ENCODE results near the gene HMSD. TPM values are rescaled to one million over a fixed set of nuclear protein-coding genes. Genes with fewer than 3 reads are reported as not detected.

Gene HMSD
- total and polyA plus RNA-seq, 2 of the 13 experiments (the other 11 are each of a cell fraction or from before 2014, with no cell fraction given) = not detected

- TF ChIP-seq MTF2 (CRISPR knock-in tag; IDR thresholded peaks at IDR 0.05; ENCODE audit: borderline replicate concordance) (peak; percentile 61; the same call in 1 of the 2 replicates), KIAA2018 (CRISPR knock-in tag; IDR thresholded peaks at IDR 0.05; ENCODE audit: borderline replicate concordance) (no peak), NFAT5 (CRISPR knock-in tag; IDR thresholded peaks at IDR 0.05) (0 out of 2 replicates have a peak, but pooled peaks have one; percentile 52)
Observed at GRCh38 chr18:63969942-63970808, 21.1 kb downstream of the HMSD start, which contains the start of gene SERPINB8 (continued).
